ENCODE measurements around the gene POU5F1. TPM values are rescaled to one million over a fixed set of nuclear protein-coding genes. Genes with fewer than 3 reads are reported as not detected.

POU5F1 gene
- polyA plus RNA-seq, 2 of the 4 experiments (the other 2 are of a cell fraction) = 2.7 to 2.8 TPM

GRCh38 chr6:31158863-31159855 is 11.3 kb downstream of the POU5F1 start:
- FAIRE-seq = no peak
- ChIA-PET POLR2A (interaction anchor here (0.5 kb wide), 1 partner anchor 358 kb away, joined by 4 read pairs; no protein-coding TSS in a partner anchor), CTCF (interaction anchor here (0.7 to 1.4 kb wide), 9 partner anchors 9 to 373 kb away, joined by 3 to 4 read pairs (median 3); partner anchors contain the start of gene PSORS1C2)
- DNase-seq (ENCODE audit: low read depth in 1 of 2, low spot score in 1 of 2) = peak in 1 of 2 experiments; percentile 15
- WGBS (ENCODE audit: missing lambda C conversion rate) = 35% methylated on average over 20 of the region's 35 CpGs
- Histone ChIP-seq H3K4me2 (peak overlapping the region; percentile 83), H3K4me1 (peaks cover 21% of the 10 kb centered on the region), H3K4me3 (peak overlapping the region; percentile 69), H3K9me3 (no peaks in the 10 kb centered on the region), H3K27ac (peak overlapping the region; percentile 63 to 83)
- no peak for TF ChIP-seq FOSL2 (IDR thresholded peaks at IDR 0.05)
- no peak for TF ChIP-seq FOSL2 (CRISPR knock-in tag; IDR thresholded peaks at IDR 0.05)
- TF ChIP-seq USF2 (IDR thresholded peaks at IDR 0.05) = no peak
- no peak for TF ChIP-seq CBX2 (IDR thresholded peaks at IDR 0.05; ENCODE audit: borderline replicate concordance, low read depth)
- no peak for TF ChIP-seq JUN (IDR thresholded peaks at IDR 0.05)
- TF ChIP-seq ATOH8 (CRISPR knock-in tag; IDR thresholded peaks at IDR 0.05; ENCODE audit: low read depth) = no peak
- TF ChIP-seq RAD21 (conservative IDR thresholded peaks at IDR 0.05 in 1 of 2, IDR thresholded peaks at IDR 0.05 in 1 of 2) = no peak
- peak; percentile 17 to 23; a peak in 5 of 6 replicates for ATAC-seq

GRCh38 chr6:31158140-31158862 is 12.2 kb downstream of the POU5F1 start, which contains the start of gene TCF19:
Gene TCF19, plus strand, starts transcription at chr6:31158589. Its CDS starts 881 bp downstream, at chr6:31159470.
- ChIA-PET POLR2A (interaction anchor here (0.5 to 1.0 kb wide), 2 partner anchors 21 to 359 kb away, joined by 3 to 4 read pairs; no protein-coding TSS in a partner anchor), CTCF (interaction anchor here (0.7 to 1.2 kb wide), 7 partner anchors 10 to 374 kb away, joined by 3 to 4 read pairs (median 3); partner anchors contain the start of gene PSORS1C2)
- Histone ChIP-seq H3K9me3 (no peaks in the 10 kb centered on the region), H3K4me1 (peaks cover 15% of the 10 kb centered on the region; the same call in 2 of the 3 replicates), H3K4me2 (peak within 1 kb of the TSS; percentile 100), H3K4me3 (peak within 1 kb of the TSS; percentile 78), H3K27ac (peak within 1 kb of the TSS; percentile 90 to 94)
- peak; percentile 96 to 98 for DNase-seq (ENCODE audit: low read depth in 1 of 2, low spot score in 1 of 2)
- 2% methylated on average over 19 of the region's 65 CpGs for WGBS (ENCODE audit: missing lambda C conversion rate)
- no peak for FAIRE-seq
- TF ChIP-seq POLR2AphosphoS2 (conservative IDR thresholded peaks at IDR 0.05; ENCODE audit: low read length) (no peak), RFX5 (IDR thresholded peaks at IDR 0.05) (peak; percentile 61; the same call in 1 of the 2 replicates), RARB (CRISPR knock-in tag; IDR thresholded peaks at IDR 0.05) (no peak), RAD21 (conservative IDR thresholded peaks at IDR 0.05 in 1 of 2, IDR thresholded peaks at IDR 0.05 in 1 of 2) (no peak), REST (IDR thresholded peaks at IDR 0.05) (no peak), POLR2A (IDR thresholded peaks at IDR 0.05; ENCODE audit: low read length) (peak; percentile 32; the same call in 1 of the 2 replicates), HDAC2 (IDR thresholded peaks at IDR 0.05) (no peak), ZSCAN20 (CRISPR knock-in tag; IDR thresholded peaks at IDR 0.05) (no peak), EP300 (IDR thresholded peaks at IDR 0.05) (no peak), CHD2 (IDR thresholded peaks at IDR 0.05; ENCODE audit: low read length, partially characterized antibody) (no peak), MAX (IDR thresholded peaks at IDR 0.05) (peak; percentile 32; the same call in 1 of the 2 replicates), TFCP2L1 (CRISPR knock-in tag; IDR thresholded peaks at IDR 0.05) (no peak)
- peak; percentile 94 for ATAC-seq
